Lung (tissue), 12 donors: ENCODE measurements around the gene ID1. TPM values are rescaled to one million over a fixed set of nuclear protein-coding genes. Genes with fewer than 3 reads are reported as not detected.

Experiments used
- ATAC-seq: fragments of 200-7000 bp; cut with Tn5 transposase; one replicate; pipeline ENCODE4 v1.9.1; 2020; ENCODE audit warnings: moderate number of reproducible peaks; ENCODE audit not compliant: insufficient read depth, low FRiP score
- DNase-seq, 3 donors: peaks; one replicate each; pipeline ENCODE4 v3.0.0-alpha.2; 2013 to 2017
- H3K27ac ChIP-seq, 2 donors: one replicate each; pipeline ENCODE4 v1.5.1; 2013; ENCODE audit warnings: mild to moderate bottlenecking in 2 of 2, moderate library complexity in 2 of 2, control low read depth in 1 of 2, inconsistent platforms in 1 of 2, low read depth in 1 of 2, low read length in 1 of 2
- H3K27me3 ChIP-seq, 3 donors: one replicate each; pipeline ENCODE4 v1.5.1; 2013; ENCODE audit warnings: low read length in 2 of 3; ENCODE audit not compliant: control insufficient read depth in 3 of 3, insufficient read depth in 3 of 3
- H3K36me3 ChIP-seq, 4 donors: one replicate each; pipeline ENCODE4 v1.5.1; 2013; ENCODE audit warnings: low read length in 4 of 4, mild to moderate bottlenecking in 1 of 4, moderate library complexity in 1 of 4; ENCODE audit not compliant: control insufficient read depth in 4 of 4, insufficient read depth in 4 of 4
- H3K4me1 ChIP-seq, 5 donors: one replicate each; pipeline ENCODE4 v1.5.1; 2013; ENCODE audit warnings: low read length in 5 of 5, mild to moderate bottlenecking in 2 of 5, moderate library complexity in 1 of 5; ENCODE audit not compliant: control insufficient read depth in 5 of 5, insufficient read depth in 5 of 5
- H3K4me3 ChIP-seq: one replicate; pipeline ENCODE4 v1.5.1; 2013; ENCODE audit warnings: mild to moderate bottlenecking, control low read depth, moderate library complexity
- H3K9ac ChIP-seq, 2 donors: one replicate each; pipeline ENCODE4 v1.5.1; 2013; ENCODE audit warnings: low read length in 2 of 2, control low read depth in 1 of 2; ENCODE audit not compliant: insufficient read depth in 1 of 2
- H3K9me3 ChIP-seq, 4 donors: one replicate each; pipeline ENCODE4 v1.5.1; 2013; ENCODE audit warnings: low read length in 3 of 4, mild to moderate bottlenecking in 1 of 4, moderate library complexity in 1 of 4; ENCODE audit not compliant: control insufficient read depth in 4 of 4, insufficient read depth in 3 of 4
- CTCF ChIP-seq: IDR thresholded peaks from 2 replicates; pipeline ENCODE4 v1.5.1; 2012; ENCODE audit warnings: mild to moderate bottlenecking; ENCODE audit errors: control extremely low read depth, extremely low read depth
- WGBS, 2 donors: extraction: QIAGEN DNeasy Blood & Tissue Kit; methylation state at CpG; one replicate each; pipeline ENCODE4 v1.1.7; 2013; 5-methylcytosine and 5-hydroxymethylcytosine counted together
- polyA plus RNA-seq, 2 donors: library from polyadenylated mRNA; stranded (reverse); fragments of 200-250 nt; gene quantifications; one replicate each; pipeline ENCODE4 v1.2.1, GENCODE V29; 2013
- total RNA-seq, 2 donors: library from RNA; depleted of rRNA in 1 of 2; stranded (reverse); fragments of >200 nt in 1 of 2; gene quantifications; one replicate each; pipeline ENCODE4 v1.2.1, GENCODE V29; 2014 to 2021
- donor health status: control.
- donor health status: control.
- donor health status: Bipolar disorder and iron deficiency.
- donor health status: healthy.
- donor health status: DM: yes; HTN: yes; CAD: no.

The ID1 gene
- total and polyA plus RNA-seq, 4 donors = 251 to 824 (median 344) TPM

GRCh38 chr20:31641391-31641790, 36.3 kb downstream of the ID1 start:
- H3K27ac ChIP-seq = no peak overlapping the region
- DNase-seq = no peak
- no peak overlapping the region for H3K9ac ChIP-seq
- peaks cover 0 to 15% (median 0%) of the 10 kb centered on the region in 5 donors for H3K4me1 ChIP-seq
- no peaks in the 10 kb centered on the region for H3K36me3 ChIP-seq
- H3K27me3 ChIP-seq = no peaks in the 10 kb centered on the region
- TF ChIP-seq CTCF = no peak
- 88 to 95% methylated on average over 6 of the region's 6 CpGs for WGBS, 2 donors
- ATAC-seq = no peak
- no peaks in the 10 kb centered on the region for H3K9me3 ChIP-seq
- H3K4me3 ChIP-seq = no peak overlapping the region

- no peaks in the 10 kb centered on the region for H3K27me3 ChIP-seq
- DNase-seq = no peak
- no peak overlapping the region for H3K9ac ChIP-seq
- H3K9me3 ChIP-seq = no peaks in the 10 kb centered on the region
- ATAC-seq = no peak
- H3K4me1 ChIP-seq = peaks cover 0 to 11% (median 0%) of the 10 kb centered on the region in 5 donors
- WGBS, 2 donors = 25 to 61% methylated on average over 1 of the region's 1 CpG
- H3K27ac ChIP-seq = no peak overlapping the region
- H3K4me3 ChIP-seq = no peak overlapping the region
- TF ChIP-seq CTCF = no peak
- H3K36me3 ChIP-seq = no peaks in the 10 kb centered on the region
Observed at GRCh38 chr20:31642837-31643236, 37.7 kb downstream of the ID1 start.

- ATAC-seq (no peak), DNase-seq (no peak)
Observed at GRCh38 chr20:31643522-31643921, 38.4 kb downstream of the ID1 start.

More at GRCh38 chr20:31643522-31643921, 38.4 kb downstream of the ID1 start:
- no peak for TF ChIP-seq CTCF
- Histone ChIP-seq H3K9ac (no peak overlapping the region), H3K9me3 (no peaks in the 10 kb centered on the region), H3K36me3 (no peaks in the 10 kb centered on the region), H3K4me1 (peaks cover 0 to 4% (median 1%) of the 10 kb centered on the region in 5 donors), H3K27me3 (no peaks in the 10 kb centered on the region), H3K4me3 (no peak overlapping the region), H3K27ac (no peak overlapping the region)
- 83 to 86% methylated on average over 4 of the region's 4 CpGs for WGBS, 2 donors
